SK-N-SH (cell line): ENCODE measurements around the gene LRFN4. TPM values are rescaled to one million over a fixed set of nuclear protein-coding genes. Genes with fewer than 3 reads are reported as not detected.

Source experiments
- CTCF ChIA-PET: fragments of 300-600, 350-600 bp; formaldehyde crosslinking; extraction: SDS; loops from one replicate; lab custom pipeline; 2021; lab: Yijun Ruan, JAX
- POLR2A ChIA-PET: fragments of 350-600 bp; sonication (Branson Sonifier 250); formaldehyde crosslinking; extraction: SDS; loops from one replicate; lab custom pipeline; 2020; ENCODE audit warnings: antibody characterized with exemption, inconsistent platforms; lab: Yijun Ruan, JAX
- DNase-seq: peaks from one replicate; pipeline ENCODE4 v3.0.0; 2012
- H2AFZ ChIP-seq: fragments of 200-600 bp; sonication (generic); 2 replicates; pipeline ENCODE4 v1.8.1; 2016; ENCODE audit warnings: antibody characterized with exemption, mild to moderate bottlenecking, low read depth
- H3F3A ChIP-seq: fragments of 200-600 bp; sonication (generic); replicated peaks from 2 replicates; pipeline ENCODE3; 2016; ENCODE audit warnings: antibody characterized with exemption, mild to moderate bottlenecking; ENCODE audit not compliant: insufficient read depth
- H3K27ac ChIP-seq, 2 experiments: fragments of 200-500 bp in 1 of 2; fragments of 200-600 bp in 1 of 2; sonication (Bioruptor generic) in 1 of 2; sonication (generic), shearing (Covaris generic) in 1 of 2; 2 replicates each; pipeline versions ENCODE4 v1.5.1 to v1.6.1; 2014 to 2016; ENCODE audit warnings: low read depth in 2 of 2, inconsistent platforms in 1 of 2, low read length in 1 of 2, mild to moderate bottlenecking in 1 of 2, mixed read lengths in 1 of 2
- H3K27me3 ChIP-seq: fragments of 200-600 bp; sonication (generic), shearing (Covaris generic); 2 replicates; pipeline ENCODE4 v1.6.1; 2016; ENCODE audit warnings: mixed run types; ENCODE audit not compliant: insufficient read depth
- H3K36me3 ChIP-seq, 2 experiments: fragments of 200-500 bp in 1 of 2; fragments of 200-600 bp in 1 of 2; sonication (Bioruptor generic) in 1 of 2; sonication (generic) in 1 of 2; replicated peaks in 1 of 2; 2 replicates each; pipeline versions ENCODE3 to v1.5.1; 2014 to 2016; ENCODE audit warnings: low read length in 1 of 2, mild to moderate bottlenecking in 1 of 2; ENCODE audit not compliant: insufficient read depth in 2 of 2, control insufficient read depth in 1 of 2
- H3K4me1 ChIP-seq, 2 experiments: fragments of 200-500 bp in 1 of 2; fragments of 200-600 bp in 1 of 2; sonication (Bioruptor generic) in 1 of 2; sonication (generic), shearing (Covaris generic) in 1 of 2; 2 replicates each; pipeline versions ENCODE4 v1.5.1 to v1.6.1; 2014 to 2016; ENCODE audit warnings: low read depth in 1 of 2, low read length in 1 of 2, mixed run types in 1 of 2; ENCODE audit not compliant: insufficient read depth in 2 of 2, control insufficient read depth in 1 of 2
- H3K4me2 ChIP-seq: fragments of 200-600 bp; sonication (generic), shearing (Covaris generic); 2 replicates; pipeline ENCODE4 v1.6.1; 2017; ENCODE audit warnings: mixed run types
- H3K4me3 ChIP-seq, 2 experiments: fragments of 200-500 bp in 1 of 2; fragments of 200-600 bp in 1 of 2; sonication (Bioruptor generic) in 1 of 2; sonication (generic), shearing (Covaris generic) in 1 of 2; 2 replicates each; pipeline versions ENCODE4 v1.5.1 to v1.8.1; 2014 to 2016; ENCODE audit warnings: low read depth in 2 of 2, inconsistent platforms in 1 of 2, low read length in 1 of 2, mild to moderate bottlenecking in 1 of 2, mixed read lengths in 1 of 2, moderate library complexity in 1 of 2
- H3K79me2 ChIP-seq: fragments of 200-600 bp; sonication (generic); 2 replicates; pipeline ENCODE4 v1.8.1; 2017; ENCODE audit warnings: mild to moderate bottlenecking; ENCODE audit not compliant: insufficient read depth
- H3K9ac ChIP-seq: fragments of 200-600 bp; sonication (generic); 2 replicates; pipeline ENCODE4 v1.6.1; 2017; ENCODE audit warnings: mixed run types
- H3K9me2 ChIP-seq: fragments of 200-600 bp; sonication (generic); 2 replicates; pipeline ENCODE4 v1.6.1; 2017; ENCODE audit warnings: mixed run types
- H3K9me3 ChIP-seq: fragments of 200-600 bp; sonication (generic); 2 replicates; pipeline ENCODE4 v1.6.1; 2017; ENCODE audit warnings: mixed run types, mild to moderate bottlenecking, moderate library complexity
- H4K20me1 ChIP-seq: fragments of 200-600 bp; sonication (generic); 2 replicates; pipeline ENCODE4 v1.6.1; 2017; ENCODE audit warnings: mild to moderate bottlenecking, mixed run types; ENCODE audit not compliant: insufficient read depth
- CHD2 ChIP-seq: fragments of 150-350 bp; IDR thresholded peaks from 2 replicates; pipeline ENCODE4 v1.6.1; 2018; ENCODE audit warnings: low read length; ENCODE audit not compliant: partially characterized antibody
- CTCF ChIP-seq: fragments of 200-600 bp; sonication (generic); IDR thresholded peaks from 2 replicates; pipeline ENCODE4 v1.6.1; 2017; ENCODE audit warnings: antibody characterized with exemption, mild to moderate bottlenecking, moderate library complexity
- FOXM1 ChIP-seq: IDR thresholded peaks from 2 replicates; pipeline ENCODE4 v1.4.0; 2012; ENCODE audit warnings: low read depth, mild to moderate bottlenecking
- JUND ChIP-seq: IDR thresholded peaks from 2 replicates; pipeline ENCODE4 v1.4.0; 2012
- PBX3 ChIP-seq: IDR thresholded peaks from 2 replicates; pipeline ENCODE4; 2012
- RAD21 ChIP-seq: IDR thresholded peaks from 2 replicates; pipeline ENCODE4 v1.6.1; 2012; ENCODE audit warnings: mild to moderate bottlenecking, low read length
- RXRA ChIP-seq: IDR thresholded peaks from 2 replicates; pipeline ENCODE4 v1.4.0; 2012; ENCODE audit warnings: low read depth, mild to moderate bottlenecking, borderline replicate concordance
- SIN3A ChIP-seq: IDR thresholded peaks from 2 replicates; pipeline ENCODE4 v1.6.1; 2012; ENCODE audit warnings: low read depth, mild to moderate bottlenecking, low read length, moderate library complexity, borderline replicate concordance
- SMC3 ChIP-seq: IDR thresholded peaks from 2 replicates; pipeline ENCODE4 v1.6.1; 2012; ENCODE audit warnings: low read depth, low read length, improper control_type of control experiment
- TEAD4 ChIP-seq: IDR thresholded peaks from 2 replicates; pipeline ENCODE4 v1.4.0; 2012; ENCODE audit warnings: mild to moderate bottlenecking, borderline replicate concordance; ENCODE audit not compliant: insufficient read depth
- USF1 ChIP-seq: IDR thresholded peaks from 2 replicates; pipeline ENCODE4 v1.4.0; 2012; ENCODE audit warnings: low read depth, borderline replicate concordance
- USF2 ChIP-seq: fragments of 150-350 bp; IDR thresholded peaks from 2 replicates; pipeline ENCODE4 v1.6.1; 2017; ENCODE audit warnings: antibody characterized with exemption, low read length, low read depth, borderline replicate concordance
- WGBS: methylation state at CpG from one replicate; pipeline ENCODE4 v1.1.6; 2017; ENCODE audit warnings: low lambda C conversion rate; 5-methylcytosine and 5-hydroxymethylcytosine counted together
- polyA plus RNA-seq, 3 experiments: library from polyadenylated mRNA; depleted of rRNA; stranded (reverse); fragments of >200 nt; gene quantifications; 2 replicates each; pipeline ENCODE4 v1.2.3, GENCODE V29; 2012

Gene LRFN4
- polyA plus RNA-seq, 1 of the 3 experiments (the other 2 are of a cell fraction) = 15.9 TPM

GRCh38 chr11:66881927-66882452 lies 25.1 kb downstream of the LRFN4 start:
- Histone ChIP-seq H3K79me2 (no peaks in the 10 kb centered on the region), H3K4me1 (peaks cover 4 to 61% of the 10 kb centered on the region in 2 experiments; a peak in 2 of 4 replicates), H3F3A (no peaks in the 10 kb centered on the region), H2AFZ (no peak overlapping the region), H3K9ac (no peak overlapping the region)
- 93% methylated on average over 6 of the region's 9 CpGs for WGBS
- DNase-seq = no peak
- ChIA-PET CTCF (interaction anchor here (0.8 to 4.6 kb wide), 17 partner anchors 11 to 204 kb away, joined by 3 to 44 read pairs (median 6); partner anchors contain the start of genes C11orf86, RBM4B, RCE1 and SYT12), POLR2A (no interaction called here)
- no peak for TF ChIP-seq TEAD4
- TF ChIP-seq FOXM1 = no peak
- TF ChIP-seq RXRA = no peak
- TF ChIP-seq USF2 = no peak
- TF ChIP-seq USF1 = no peak
- TF ChIP-seq RAD21 = no peak
- no peak for TF ChIP-seq CTCF
- TF ChIP-seq SMC3 = no peak
- no peak for TF ChIP-seq JUND
- TF ChIP-seq PBX3 = no peak
- no peak for TF ChIP-seq SIN3A
- no peak for TF ChIP-seq CHD2
- TF ChIP-seq, all 33 proteins: peak for 0
- no peaks in the 10 kb centered on the region for H3K9me2 ChIP-seq
- H4K20me1 ChIP-seq = no peaks in the 10 kb centered on the region
- no peaks in the 10 kb centered on the region for H3K36me3 ChIP-seq
- H3K4me3 ChIP-seq = no peak overlapping the region
- H3K27ac ChIP-seq = no peak overlapping the region; a peak in 2 of 4 replicates
- no peaks in the 10 kb centered on the region for H3K9me3 ChIP-seq
- H3K27me3 ChIP-seq = no peaks in the 10 kb centered on the region
- H3K4me2 ChIP-seq = no peak overlapping the region
